Limb (tissue), 2 donors: ENCODE results near the gene NOP16.
"Not testable (repeated sequence)": the region's sequence is repeated elsewhere in the genome, so short reads cannot be mapped to it uniquely, and the experiment has no call there.

Source experiments
- DNase-seq, 2 donors: peaks; one replicate each; pipeline ENCODE4 v3.0.0-alpha.2; 2016; ENCODE audit errors: extremely low spot score in 2 of 2

The NOP16 gene

GRCh38 chr5:176409765-176410164, 21.4 kb upstream of the NOP16 start:
- no peak for DNase-seq

DNA sequence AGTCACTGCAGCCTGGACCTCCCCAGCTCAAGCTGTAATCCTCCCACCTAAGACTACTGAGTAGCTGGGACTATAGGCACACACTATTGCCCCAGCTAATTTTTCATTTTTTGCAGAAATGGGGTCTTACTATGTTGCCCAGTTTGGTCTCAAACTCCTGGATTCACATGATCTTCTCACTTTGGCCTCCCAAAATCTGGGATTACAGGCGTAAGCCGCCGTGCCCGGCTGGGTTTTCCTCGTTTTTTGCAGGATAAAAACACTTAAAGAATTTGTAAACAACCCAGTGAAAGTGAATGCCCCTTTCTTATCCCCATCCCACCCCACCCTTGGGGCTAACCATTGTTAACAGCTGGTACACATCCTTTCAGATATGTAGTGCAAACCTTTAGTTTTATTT, 20.2 kb upstream of the NOP16 start:
- DNase-seq = no peak

DNA sequence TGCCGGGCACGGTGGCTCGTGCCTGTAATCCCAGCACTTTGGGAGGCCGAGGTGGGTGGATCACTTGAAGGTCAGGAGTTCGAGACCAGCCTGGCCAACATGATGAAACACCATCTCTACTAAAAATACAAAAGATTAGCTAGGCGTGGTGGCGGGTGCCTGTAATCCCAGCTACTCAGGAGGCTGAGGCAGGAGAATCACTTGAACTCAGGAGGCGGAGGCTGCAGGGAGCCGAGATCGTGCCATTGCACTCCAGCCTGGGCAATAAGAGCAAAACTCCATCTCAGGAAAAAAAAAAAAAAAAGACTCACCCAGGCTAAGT, 19.8 kb upstream of the NOP16 start:
- DNase-seq = not testable (repeated sequence)

- no peak for DNase-seq
These were observed 19.3 kb upstream of the NOP16 start for GRCh38 chr5:176407456-176408251.

GRCh38 chr5:176406436-176407052, 18.1 kb upstream of the NOP16 start:
- no peak for DNase-seq

DNA sequence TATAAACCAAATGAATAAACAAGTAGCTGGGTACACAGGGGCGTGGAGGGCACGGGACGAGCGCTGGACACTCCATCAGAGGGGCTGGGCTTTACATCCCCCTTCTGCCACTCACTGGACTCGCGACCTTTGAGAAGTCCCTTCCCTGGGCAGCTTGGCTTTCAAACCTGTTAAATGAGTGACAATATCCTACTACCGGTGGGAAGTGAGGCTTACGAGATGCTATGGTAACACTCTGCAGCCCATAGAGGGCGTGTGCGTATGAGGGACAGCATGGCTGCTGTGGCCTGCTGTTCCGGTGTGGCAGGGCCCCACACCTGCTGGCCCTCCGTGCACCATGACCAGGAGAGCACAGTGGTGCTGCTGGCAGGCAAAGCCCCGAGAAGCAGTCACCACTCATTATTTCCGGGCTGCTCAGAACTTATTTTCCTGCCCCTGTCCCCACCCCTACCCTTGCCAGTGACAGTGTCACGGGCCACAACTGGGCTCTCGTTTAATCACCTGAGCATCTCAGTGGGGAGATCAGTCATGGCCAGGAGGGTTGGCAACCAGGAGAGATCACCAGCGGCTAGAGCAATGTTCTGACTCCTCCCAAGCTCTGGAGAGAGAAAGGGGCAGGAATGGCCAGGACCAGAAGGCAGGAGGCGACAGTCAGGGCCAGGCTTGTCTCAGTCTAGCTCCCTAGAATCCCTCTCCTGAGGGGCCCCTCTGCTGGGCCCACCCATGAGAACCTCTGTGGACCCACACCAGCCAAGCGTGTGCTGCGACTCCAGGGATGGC, 17.4 kb upstream of the NOP16 start:
- no peak for DNase-seq

DNA sequence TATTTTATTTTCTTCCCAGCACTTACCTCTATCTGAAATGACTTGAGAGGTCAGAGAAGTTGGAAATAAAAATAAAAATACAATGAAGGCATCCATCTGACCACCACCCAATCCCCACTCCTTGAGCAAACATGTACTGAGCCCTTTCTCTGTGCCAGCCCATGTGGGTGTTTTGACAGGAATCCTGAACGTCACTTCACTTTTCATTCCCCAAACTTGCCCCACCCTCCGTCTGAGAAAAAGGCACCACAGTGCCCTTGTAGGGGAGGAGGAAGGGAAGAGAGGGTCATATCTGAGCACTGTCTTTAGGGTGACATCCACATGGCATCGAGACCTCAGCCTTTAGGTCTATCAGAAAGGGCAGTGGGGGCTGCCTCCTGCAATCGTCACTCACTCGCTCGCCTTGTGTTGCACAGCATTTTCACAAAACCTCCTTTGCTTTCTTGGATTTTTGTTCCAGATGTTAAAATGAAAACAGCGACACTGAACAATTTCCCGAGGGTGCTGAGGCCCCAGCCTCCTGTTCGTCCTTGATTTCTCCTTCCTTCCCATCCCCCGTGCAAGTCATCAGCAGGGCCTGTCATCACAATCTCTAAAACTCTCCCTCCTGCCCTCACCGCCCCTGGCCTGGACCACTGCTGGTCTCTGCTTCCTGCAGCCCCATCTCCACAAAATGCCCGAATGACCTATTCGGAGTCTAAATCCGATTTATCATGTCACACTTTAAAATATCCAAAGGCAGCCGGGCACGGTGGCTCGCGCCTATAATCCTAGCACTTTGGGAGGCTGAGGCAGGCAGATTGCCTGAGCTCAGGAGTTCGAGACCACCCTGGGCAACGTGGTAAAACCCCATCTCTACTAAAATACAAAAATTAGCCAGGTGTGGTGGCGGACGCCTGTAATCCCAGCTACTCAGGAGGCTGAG, 13.1 kb upstream of the NOP16 start:
- DNase-seq = no peak

DNA sequence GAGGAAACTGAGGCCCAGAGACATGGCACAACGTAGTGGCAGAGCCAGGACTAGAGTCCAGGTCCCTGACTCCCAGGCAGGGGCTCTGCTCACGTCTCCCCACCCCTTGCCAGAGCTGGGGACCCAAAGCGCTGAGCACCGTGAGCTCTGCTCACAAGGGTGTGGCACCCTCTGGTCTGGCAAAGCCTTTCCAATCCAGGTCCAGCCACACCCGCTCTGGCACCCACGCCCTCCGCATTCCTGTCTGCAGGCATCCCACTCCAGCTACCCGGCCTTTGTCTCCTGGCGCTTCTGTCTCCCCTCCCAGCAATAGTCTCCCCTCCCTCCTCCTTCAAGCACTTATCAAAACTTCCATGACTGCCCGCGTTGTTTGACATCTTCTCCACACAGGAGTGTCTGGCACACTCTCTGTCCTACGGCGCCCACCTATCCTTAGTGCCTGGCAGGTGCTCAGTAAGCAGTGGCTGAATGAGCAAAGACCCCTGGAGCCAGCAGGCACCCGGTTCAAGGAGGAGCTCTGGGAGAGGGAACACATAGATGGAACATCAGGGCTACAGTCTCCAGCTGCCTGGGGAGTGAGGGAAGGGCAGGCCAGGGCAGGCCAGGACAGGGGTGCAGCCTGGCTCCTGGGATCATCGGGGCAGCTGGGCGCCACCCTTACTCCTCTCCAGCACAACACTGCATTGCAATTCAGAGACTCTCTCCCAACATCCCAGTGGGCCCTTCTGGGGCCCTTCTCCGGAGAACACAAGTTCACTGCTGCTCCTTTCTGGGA, 12.2 kb upstream of the NOP16 start:
- DNase-seq = no peak

- no peak for DNase-seq
These were observed 9.5 kb upstream of the NOP16 start for GRCh38 chr5:176397736-176398420.

- DNase-seq = no peak
These were observed 7.9 kb upstream of the NOP16 start for GRCh38 chr5:176396330-176396729.

DNA sequence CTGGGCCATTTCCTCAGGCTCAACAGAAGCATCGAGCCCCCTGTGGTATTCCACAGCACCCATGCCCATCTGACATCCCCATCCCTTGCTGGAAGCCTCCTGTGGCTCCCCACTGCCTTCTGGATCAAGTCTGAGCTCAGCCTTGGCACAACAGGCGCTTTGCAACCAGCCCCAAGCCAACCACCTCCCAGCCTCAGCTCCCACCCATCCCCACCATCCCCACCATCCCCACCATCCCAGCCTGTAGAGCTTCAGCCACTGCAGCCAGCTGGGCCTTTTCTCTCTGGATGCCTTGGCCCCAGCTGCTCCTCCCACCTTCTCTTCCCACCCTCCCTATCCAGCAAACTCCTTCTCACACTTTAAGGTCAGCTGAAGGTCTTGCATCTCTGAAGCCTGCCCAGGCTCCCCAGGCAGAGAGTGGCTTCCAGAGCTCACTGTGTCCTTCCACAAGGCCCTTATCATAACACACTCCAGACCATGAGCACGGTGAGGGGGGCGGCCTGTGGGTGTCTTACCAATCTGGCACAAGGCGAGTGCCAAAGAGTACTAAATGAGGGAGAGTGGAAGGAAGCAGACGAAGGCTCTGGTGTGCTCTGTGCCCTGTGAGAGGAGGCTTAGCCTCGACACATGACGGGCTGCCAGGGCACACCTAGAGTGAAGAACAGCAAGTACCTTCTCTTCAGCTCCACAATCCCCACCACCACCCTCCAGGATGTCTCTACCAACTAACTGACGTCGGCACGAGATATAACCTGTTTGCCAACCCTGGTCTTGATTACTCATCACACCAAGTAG, 6.7 kb upstream of the NOP16 start:
- no peak for DNase-seq

- no peak for DNase-seq
These were observed 5.7 kb upstream of the NOP16 start for GRCh38 chr5:176394096-176394495.

DNA sequence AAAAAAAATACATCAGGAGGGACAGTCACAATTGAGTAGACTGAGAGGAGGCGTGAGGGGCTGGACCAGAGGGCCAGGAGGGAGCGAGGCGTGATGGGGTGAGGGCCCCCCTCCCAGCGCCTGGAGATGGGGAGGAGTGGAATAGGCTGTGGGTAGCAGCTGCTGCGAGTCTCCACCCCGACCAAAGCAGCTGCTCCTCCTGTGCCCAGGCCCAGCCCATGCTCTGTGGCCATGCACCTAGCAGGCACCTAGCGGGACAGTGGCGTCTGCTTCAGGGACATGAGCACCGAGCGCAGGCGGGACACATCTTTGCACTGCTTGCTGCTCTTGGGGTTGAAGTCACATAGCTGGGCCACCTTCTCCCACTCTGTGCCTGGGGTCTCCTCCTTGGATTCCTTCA, 4.1 kb upstream of the NOP16 start:
- DNase-seq = no peak

DNA sequence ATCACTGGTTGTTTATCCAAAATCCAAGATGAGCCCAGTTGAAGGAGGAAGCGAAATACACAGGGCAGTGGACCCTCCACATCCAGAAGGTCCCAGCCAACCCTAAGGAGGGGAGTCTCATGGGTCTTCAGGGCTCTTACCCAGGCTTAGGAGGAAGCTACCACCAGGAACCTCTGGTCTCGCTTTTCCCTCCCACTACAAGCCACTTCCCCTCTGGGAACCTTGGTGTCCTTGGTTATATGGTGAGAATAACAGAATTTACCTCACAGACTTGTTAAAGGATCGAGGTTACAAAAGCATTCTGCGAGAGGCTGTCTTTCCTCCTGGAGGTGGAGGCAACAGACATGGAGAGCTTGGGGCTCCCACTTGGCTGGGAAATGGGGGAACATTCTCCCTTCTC, 3.6 kb upstream of the NOP16 start:
- DNase-seq = no peak

GRCh38 chr5:176391479-176391878, 3.1 kb upstream of the NOP16 start:
- no peak for DNase-seq

DNA sequence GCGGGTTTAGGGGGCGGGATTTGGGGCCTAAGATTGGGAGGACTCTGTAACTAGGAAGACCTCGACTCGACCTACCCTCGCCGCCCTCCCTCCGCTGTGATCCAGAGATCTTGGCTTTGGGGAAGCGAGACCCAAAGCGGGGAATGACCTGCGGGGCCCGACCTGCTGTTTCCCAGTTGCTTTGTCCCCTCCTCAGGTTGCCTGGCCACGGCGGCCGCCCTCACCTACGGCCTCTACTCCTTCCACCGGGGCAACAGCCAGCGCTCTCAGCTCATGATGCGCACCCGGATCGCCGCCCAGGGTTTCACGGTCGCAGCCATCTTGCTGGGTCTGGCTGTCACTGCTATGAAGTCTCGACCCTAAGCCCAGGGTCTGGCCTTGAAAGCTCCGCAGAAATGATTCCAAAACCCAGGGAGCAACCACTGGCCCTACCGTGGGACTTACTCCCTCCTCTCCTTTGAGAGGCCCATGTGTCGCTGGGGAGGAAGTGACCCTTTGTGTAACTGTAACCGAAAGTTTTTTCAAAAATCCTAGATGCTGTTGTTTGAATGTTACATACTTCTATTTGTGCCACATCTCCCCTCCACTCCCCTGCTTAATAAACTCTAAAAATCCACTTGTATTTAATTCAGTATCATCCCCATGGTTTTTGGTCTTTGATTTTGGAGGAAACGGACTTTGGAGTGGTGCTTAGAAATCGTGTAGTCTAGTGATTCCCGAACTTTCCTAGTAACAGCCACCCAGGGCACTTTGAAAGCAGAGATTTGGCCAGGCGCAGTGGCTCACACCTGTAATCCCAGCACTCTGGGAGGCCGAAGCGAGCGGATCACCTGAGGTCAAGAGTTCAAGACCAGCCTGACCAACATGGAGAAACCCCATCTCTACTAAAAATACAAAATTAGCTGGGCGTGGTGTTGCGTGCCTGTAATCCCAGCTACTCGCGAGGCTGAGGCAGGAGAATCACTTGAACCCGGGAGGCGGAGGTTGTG, 1.0 kb upstream of the NOP16 start:
- DNase-seq = no peak

DNA sequence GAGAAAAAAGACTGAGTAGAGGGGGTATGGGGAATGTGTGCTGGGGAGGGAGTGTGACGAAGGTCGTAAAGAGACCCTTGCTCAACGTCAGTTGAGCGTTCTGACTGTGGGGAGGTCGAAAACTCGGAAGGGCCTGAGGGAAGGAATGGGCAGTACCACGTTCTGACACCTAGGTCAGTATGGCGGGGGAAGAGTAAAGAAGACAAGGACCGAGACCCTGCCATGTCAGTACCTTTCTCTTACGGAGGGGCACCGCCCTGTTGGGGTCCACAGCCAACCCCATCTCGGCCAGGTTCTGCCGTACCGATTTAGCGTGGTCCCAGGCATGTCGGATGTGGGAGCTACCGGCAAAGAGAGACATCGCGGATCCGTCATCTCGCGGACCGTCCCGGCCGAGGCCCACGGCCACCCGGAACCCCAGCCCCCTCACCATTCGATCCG, 375 bp downstream of the NOP16 start:
- DNase-seq = no peak

- no peak for DNase-seq
These were observed 943 bp downstream of the NOP16 start for GRCh38 chr5:176387384-176387925.
